Pulmonary artery endothelial cell (primary cell): ENCODE measurements around the gene QTRT2. TPM values are rescaled to one million over a fixed set of nuclear protein-coding genes. Genes with fewer than 3 reads are reported as not detected.
A peak's percentile ranks its signal among the peaks of the same experiment; 100 is the strongest.

Experiments
- DNase-seq: peaks from one replicate; pipeline ENCODE4 v3.0.0-alpha.2; 2011; ENCODE audit warnings: low read depth, low spot score
- total RNA-seq: library from RNA; depleted of rRNA; stranded (reverse); fragments of >200 nt; gene quantifications from 2 replicates; pipeline ENCODE4 v1.2.3, GENCODE V29; 2014

QTRT2 gene
- 40.5 and 56.2 TPM in 2 replicates for total RNA-seq

DNA sequence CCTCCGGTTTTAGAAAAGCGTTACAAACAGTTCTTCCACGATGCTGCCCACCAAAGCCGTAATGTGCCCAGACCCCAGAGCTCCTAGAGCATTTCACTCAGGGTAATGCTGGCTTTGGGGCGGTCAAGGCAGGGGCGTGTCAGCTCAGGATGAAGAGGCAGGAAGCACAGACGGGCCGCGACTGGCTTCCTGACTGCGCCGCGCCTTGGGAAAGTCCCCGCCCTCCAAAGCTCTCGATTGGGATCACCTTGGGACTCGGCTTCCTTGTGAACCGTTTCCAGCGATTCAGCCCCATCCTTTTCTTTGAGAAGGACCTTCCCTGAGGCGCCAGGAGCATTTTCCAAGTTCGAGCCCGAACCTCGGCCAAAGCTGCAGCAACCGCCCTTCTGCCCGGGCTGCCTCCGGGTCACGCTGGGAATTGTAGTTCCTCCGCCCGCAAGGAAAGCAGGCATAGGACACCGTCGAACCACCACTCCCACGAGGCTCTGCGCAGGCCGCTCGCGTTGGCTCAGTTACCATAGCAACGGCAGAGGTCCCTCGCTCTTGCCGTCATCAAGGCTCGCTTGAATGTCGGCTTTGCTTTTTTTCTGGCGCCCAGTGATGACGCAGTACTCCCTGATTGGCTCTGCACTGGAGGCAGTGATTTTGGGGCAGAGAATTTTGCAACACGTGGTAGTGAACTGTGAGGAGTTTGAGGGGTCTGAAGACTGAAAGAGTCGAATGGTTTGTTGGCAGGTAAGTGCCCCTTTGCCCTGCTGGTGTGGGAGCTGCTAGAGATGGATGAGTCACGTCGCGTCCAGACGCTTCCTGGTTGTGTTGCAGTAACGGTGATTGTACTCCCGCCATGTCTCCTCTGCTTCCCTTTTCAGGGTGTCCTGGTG is at the start of gene QTRT2, which contains the start of gene CCDC191:
QTRT2 (plus strand) TSS at position 608 of the 881 bp plus-strand sequence. CDS start 8,521 bp downstream, outside the sequence.
CCDC191 (minus strand) TSS at position 397 of the 881 bp plus-strand sequence; CDS start at position 337, 60 bp downstream.
- DNase-seq = peak; percentile 98

DNA sequence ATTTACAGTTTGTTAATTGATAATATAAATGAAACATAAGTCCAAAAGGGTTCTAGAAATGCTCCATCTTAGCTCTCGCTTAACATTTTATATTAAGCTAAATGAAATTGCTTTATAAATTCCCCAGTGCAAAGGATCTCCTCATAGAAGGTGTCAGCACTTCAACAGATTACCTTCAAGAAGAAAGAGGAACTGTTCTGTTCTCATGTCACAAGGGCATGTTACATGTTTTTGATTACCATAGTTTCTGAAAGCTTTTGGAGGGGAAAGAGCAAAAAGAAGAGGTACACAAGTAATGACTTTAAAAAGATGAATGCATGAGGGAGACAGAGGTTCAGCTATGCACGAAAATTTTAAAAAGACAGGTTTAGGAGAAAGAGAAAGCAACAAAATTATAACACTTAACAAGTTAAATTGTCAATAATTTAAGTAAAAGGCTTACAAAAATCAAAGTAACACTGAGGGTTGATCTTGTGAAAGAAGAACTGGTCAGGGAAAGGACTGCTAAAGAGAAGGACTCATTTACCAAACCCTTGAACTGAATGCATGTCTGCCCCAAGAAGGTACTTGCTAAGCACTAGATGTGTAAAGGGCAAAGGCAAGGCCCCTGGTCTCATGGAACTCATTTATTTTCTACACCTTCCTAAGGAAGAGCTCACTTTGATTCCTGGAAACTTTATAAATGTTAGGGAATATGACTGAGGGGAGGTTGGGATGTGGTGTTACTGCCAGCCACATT is 45.3 kb upstream of the QTRT2 start:
- no peak for DNase-seq

- no peak for DNase-seq
These were observed 42.3 kb upstream of the QTRT2 start for GRCh38 chr3:114014211-114014610.

DNA sequence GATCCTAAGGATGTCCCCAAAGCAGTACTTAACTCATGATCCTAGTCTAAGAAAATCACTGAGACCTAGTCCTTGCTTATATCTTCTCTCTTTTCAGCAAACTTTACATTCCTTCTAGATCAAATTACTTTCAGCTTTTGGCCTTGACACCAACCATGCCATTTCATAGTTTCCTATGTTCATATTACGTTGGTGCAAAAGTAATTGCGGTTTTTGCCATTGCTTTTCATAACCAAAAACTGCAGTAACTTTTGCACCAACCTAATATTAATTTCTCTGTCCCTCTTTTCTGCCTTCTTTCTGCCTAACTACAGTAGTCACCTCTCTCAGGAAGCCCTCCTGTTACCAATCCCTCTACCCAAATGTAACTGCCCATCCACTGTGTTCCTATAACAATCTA is 37.1 kb upstream of the QTRT2 start:
- no peak for DNase-seq

GRCh38 chr3:114020907-114021306 is 35.6 kb upstream of the QTRT2 start:
- DNase-seq = no peak

GRCh38 chr3:114022145-114022802 is 34.3 kb upstream of the QTRT2 start:
- DNase-seq = no peak

- DNase-seq = no peak
These were observed 31.1 kb upstream of the QTRT2 start for GRCh38 chr3:114025451-114025850.

GRCh38 chr3:114026331-114026730 is 30.2 kb upstream of the QTRT2 start:
- DNase-seq = no peak

DNA sequence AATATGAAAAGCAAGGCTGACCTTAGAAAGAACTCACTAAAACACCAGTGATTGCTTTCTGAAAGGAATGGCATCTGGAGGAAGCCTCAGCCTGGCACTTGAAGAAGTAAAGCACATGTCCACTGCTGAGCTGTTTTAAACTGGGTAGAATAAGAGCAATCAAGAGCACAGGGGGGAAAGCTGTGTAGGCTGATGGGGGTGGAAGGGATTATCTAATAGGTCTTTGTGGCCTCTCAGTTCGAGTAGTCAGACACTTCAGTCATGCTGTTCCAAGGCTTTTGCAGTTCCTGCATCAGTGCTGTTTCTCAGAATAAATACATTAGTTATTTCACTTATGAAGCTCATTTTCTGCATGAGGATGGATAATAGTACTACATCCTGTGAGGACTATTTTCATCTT is 22.8 kb upstream of the QTRT2 start:
- no peak for DNase-seq

- DNase-seq = no peak
These were observed 22.3 kb upstream of the QTRT2 start for GRCh38 chr3:114034211-114034610.

GRCh38 chr3:114034787-114035545 is 21.6 kb upstream of the QTRT2 start:
- no peak for DNase-seq

GRCh38 chr3:114035896-114036295 is 20.6 kb upstream of the QTRT2 start:
- DNase-seq = no peak

GRCh38 chr3:114043205-114043604 is 13.3 kb upstream of the QTRT2 start:
- DNase-seq = no peak

DNA sequence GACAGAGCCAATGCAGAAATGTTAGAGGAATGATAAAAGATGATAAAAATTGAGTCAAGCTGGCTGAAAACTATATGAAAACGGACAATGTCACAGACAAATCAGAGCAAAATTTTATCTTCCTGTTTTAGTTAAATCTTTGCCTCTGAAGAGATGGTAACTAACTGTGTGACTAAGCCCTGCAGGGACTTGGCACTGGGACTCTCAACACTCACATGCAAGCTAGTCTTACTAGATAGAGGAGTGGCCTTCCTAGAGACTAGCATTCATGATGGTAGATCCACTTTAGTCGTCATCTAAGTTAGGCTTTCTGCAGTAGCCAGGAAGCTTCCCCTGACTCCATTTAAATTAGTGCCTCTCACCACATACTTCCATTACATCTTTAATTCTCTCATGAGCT is 4.3 kb upstream of the QTRT2 start:
- DNase-seq = no peak

- DNase-seq = no peak
These were observed 442 bp downstream of the QTRT2 start for GRCh38 chr3:114057011-114057347.

GRCh38 chr3:114058646-114059045 is 2.1 kb downstream of the QTRT2 start:
- DNase-seq = no peak

DNA sequence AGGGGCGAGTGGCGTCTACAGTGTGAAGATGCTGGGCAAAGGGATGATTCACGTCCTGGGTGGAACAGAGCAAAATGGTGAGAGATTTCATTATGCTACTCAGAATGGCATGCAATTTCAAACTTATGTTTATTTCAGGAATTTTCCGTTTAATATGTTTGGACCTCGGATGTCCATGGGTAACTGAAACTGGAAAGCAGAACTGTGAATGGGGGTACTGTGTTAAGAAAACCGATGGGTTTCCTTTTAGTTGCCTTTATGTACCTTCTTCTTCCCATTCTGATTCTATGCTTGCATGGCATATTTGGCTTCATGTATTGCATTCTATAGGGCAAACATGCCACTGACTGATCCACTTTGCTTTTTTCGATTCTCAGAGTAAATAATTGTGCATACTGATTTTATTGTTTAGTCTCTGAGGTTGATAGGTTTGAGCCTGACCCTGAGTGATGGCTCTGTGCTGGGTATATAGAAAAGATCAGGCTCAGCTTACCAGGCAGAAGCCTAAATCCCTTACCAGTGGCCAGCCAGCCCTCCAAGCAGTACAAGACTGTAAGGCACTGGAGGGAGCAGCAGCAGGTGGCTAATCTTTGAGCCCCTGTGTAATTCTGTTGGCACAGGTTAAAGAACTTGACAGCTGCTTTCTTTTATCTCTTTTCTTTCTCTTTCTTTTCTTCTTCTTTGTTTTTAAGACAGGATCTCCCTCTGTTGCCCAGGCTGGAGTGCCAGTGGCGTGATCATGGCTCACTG is 4.5 kb downstream of the QTRT2 start:
- DNase-seq = no peak

DNA sequence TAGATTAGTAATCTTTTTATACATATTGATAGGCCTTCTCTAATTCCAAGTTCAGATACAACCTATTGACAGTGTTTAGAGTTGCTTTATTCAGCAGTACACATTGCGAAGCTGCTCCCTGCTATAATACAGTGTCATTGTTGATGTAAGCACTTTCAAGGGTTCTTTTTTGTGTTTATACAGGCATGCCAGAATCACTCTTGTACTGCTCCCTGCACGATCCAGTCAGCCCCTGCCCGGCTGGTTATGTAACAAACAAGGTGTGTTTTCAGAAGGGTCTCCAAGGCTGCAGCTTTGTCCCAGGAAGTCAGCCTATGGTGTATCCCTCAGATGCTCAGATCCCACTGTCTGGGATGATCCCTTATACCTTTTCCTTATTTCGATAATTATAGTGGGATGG is 11.3 kb downstream of the QTRT2 start:
- DNase-seq = no peak

GRCh38 chr3:114068336-114068735 is 11.8 kb downstream of the QTRT2 start:
- DNase-seq = no peak

DNA sequence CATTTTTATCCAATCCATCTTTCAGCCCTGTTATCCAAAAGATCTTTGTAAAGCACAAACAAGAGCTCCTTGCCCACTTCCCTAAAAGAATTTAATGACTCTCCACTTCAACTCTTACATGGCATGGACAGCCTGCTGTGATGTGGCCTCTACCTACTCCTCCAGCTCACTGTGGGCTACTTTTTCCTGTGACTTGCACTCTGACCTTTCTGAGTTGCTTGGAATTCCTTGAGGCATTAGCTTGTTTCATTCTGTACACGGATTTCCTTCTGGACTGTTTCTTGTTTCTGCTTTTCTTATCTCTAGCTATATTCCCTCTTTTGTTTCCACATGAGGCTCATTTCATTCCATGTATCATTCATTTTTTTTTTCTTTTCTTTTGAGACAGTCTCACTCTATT is 15.2 kb downstream of the QTRT2 start:
- DNase-seq = no peak

- DNase-seq = no peak
These were observed 20.2 kb downstream of the QTRT2 start for GRCh38 chr3:114076711-114077110.
